Measurements from ENCODE around the gene CEBPB. TPM values are rescaled to one million over a fixed set of nuclear protein-coding genes. Genes with fewer than 3 reads are reported as not detected.

CEBPB gene
- total RNA-seq, 1 donor from 2014 or later = 118 TPM

DNA sequence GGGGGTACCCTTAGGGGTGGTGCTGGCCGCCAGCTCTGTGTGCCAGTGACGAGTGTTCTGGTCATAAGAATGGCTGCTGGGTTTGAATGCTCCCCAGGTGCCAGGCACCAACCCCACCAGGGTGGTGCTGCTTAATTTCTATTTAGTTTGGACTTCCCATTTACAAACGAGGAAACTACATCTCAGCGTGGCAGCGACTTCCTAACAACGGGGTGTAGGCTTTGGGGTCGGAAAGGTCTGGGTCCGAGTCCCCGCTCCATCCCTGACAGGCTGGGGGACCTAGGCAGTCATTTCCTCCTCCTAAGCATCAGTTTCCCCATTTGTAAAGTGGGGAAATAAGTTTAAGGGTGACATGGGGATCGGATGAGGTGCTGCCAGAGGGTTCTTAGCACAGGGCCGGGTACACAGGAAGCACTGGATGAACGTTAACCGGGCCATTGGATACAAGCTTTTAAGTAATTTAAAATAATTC lies 30.3 kb downstream of the CEBPB start:
- Histone ChIP-seq H3K36me3 (ENCODE audit: control insufficient read depth, insufficient read depth, low read length) (no peaks in the 10 kb centered on the region), H3K4me3 (ENCODE audit: low read depth, low read length) (no peak overlapping the region), H3K27me3 (ENCODE audit: control insufficient read depth, insufficient read depth, low read length) (no peaks in the 10 kb centered on the region)
- DNase-seq (ENCODE audit: low read depth) (no peak), FAIRE-seq (no peak)
- TF ChIP-seq, protein P1, sequence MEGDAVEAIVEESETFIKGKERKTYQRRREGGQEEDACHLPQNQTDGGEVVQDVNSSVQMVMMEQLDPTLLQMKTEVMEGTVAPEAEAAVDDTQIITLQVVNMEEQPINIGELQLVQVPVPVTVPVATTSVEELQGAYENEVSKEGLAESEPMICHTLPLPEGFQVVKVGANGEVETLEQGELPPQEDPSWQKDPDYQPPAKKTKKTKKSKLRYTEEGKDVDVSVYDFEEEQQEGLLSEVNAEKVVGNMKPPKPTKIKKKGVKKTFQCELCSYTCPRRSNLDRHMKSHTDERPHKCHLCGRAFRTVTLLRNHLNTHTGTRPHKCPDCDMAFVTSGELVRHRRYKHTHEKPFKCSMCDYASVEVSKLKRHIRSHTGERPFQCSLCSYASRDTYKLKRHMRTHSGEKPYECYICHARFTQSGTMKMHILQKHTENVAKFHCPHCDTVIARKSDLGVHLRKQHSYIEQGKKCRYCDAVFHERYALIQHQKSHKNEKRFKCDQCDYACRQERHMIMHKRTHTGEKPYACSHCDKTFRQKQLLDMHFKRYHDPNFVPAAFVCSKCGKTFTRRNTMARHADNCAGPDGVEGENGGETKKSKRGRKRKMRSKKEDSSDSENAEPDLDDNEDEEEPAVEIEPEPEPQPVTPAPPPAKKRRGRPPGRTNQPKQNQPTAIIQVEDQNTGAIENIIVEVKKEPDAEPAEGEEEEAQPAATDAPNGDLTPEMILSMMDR (IDR thresholded peaks at IDR 0.05; ENCODE audit: insufficient read depth, low read length, severe bottlenecking) = no peak

DNA sequence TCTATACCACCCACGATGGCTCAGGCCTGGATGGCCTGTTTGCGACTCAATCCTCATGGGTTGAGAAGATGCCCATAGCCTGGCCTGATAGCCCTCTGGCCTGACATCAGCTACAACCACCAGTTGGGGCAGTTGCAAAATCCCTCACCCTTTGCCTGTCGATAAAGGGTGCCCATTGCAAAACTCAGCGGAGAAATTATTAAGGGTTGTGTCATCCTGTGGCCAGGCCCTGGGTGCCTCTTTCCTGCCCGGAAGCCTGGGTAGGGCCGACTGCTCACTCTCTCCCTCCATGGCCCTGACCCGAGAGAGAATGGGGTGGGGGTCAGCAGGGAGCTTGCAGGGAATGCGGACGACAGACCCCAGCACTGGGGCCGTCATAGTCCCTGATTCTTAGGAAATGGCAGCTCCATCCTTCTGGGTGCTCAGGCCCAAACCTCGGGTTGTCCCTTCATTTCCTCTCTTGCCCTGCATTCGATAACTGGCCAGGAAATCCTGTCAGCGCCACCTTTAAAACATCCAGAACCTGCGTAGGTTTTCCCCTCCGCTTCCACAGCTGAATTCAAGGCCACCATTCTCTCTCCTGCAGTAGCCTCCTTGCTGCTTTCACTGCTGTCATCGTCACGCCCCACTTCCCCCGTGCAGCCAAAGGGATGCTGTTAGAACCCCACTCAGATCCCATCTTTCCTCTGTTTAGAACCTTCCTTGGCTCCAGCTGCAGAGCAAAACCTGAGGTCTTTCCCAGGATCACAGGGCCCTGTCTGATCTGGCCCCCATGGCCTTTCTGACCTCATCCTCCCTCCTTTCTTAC lies 31.1 kb downstream of the CEBPB start:
- FAIRE-seq = no peak
- TF ChIP-seq, protein P1 (IDR thresholded peaks at IDR 0.05; ENCODE audit: insufficient read depth, low read length, severe bottlenecking) = no peak
- Histone ChIP-seq H3K36me3 (ENCODE audit: control insufficient read depth, insufficient read depth, low read length) (no peaks in the 10 kb centered on the region), H3K27me3 (ENCODE audit: control insufficient read depth, insufficient read depth, low read length) (no peaks in the 10 kb centered on the region), H3K4me3 (ENCODE audit: low read depth, low read length) (no peak overlapping the region)
- peak; percentile 50 for DNase-seq (ENCODE audit: low read depth)

DNA sequence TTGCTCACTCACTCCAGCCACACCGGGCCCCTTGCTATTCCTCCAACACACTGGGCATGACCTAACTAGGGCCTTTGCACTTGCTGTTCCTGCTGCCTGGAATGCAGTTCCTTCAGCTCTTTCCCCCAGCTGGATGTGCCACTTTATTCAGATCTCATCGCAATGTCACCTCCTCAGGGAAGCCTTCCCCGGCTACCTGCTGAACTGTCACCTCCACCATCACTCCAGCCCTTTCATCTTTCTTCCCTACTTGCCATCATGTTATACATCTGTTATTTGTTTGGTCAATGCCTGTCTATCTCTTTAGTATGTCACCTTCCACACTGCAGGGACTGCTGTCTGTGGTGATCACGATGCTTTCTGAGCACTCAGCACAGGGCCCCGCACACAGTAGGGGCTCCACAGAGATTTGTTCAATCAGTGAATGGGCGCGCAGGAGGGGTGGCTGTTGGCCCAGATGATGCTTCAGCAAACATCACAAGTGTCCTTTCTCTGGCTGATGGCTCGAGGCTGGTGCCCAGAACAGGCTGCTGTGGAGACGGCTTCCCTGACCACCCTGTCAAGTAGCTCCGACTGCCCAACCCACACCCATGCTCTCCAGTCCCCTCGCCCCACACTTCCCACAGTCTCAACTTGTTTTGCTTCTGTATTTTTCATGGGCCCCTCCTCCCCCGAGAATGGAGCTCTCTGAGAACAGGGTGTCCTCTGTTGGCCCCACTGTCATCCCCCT lies 31.8 kb downstream of the CEBPB start:
- no peak overlapping the region for H3K4me3 ChIP-seq (ENCODE audit: low read depth, low read length)
- no peaks in the 10 kb centered on the region for H3K27me3 ChIP-seq (ENCODE audit: control insufficient read depth, insufficient read depth, low read length)
- FAIRE-seq = no peak
- H3K36me3 ChIP-seq (ENCODE audit: control insufficient read depth, insufficient read depth, low read length) = no peaks in the 10 kb centered on the region
- DNase-seq (ENCODE audit: low read depth) = no peak
- TF ChIP-seq, protein P1 (IDR thresholded peaks at IDR 0.05; ENCODE audit: insufficient read depth, low read length, severe bottlenecking) = no peak

DNA sequence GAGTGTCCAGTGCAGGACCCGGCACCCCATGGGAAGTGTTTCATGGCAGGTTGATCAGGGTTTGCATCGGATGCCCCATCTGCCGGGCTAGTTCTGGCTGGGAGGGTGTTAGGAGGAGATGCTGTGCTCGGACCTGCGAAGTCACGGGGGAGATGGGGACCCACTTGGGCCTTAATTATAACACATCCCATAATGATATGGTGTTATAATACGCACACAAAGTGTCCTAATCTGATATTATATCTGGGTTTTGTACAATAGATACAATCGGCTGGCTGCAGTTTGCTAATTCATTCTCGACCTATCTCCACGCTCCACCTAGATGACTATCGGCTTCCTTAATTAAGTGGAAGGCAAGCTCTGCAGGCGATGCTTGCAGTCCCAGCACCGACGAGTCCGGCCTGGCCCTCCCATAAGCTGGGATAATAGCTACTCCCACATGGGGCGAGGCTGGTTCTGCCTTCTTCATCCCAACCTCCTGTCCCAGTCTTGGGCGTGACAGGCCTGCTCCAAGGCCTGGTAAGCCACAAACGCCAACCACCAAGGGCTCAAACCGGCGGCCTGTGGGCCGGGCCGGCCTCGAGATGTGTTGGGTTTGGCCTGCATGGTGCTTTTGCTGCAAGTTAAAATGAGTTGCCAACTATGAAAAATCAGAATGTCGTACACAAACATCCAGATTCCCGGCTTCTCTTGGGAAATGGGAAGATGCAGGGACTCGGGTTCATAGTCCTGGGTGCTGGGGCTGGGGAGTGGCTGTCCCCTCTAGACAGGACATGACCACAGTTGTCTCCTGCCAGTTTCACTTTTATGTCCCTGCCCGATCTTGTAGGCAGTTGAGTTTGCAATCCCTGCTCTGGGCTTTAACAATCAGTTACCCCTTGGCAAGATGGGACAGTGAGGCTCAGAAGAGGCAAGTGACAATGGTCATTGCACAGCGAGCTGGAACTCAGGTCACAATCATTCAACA lies 32.7 kb downstream of the CEBPB start:
- H3K27me3 ChIP-seq (ENCODE audit: control insufficient read depth, insufficient read depth, low read length) = no peaks in the 10 kb centered on the region
- FAIRE-seq (no peak), DNase-seq (ENCODE audit: low read depth) (no peak)
- no peaks in the 10 kb centered on the region for H3K36me3 ChIP-seq (ENCODE audit: control insufficient read depth, insufficient read depth, low read length)
- TF ChIP-seq, protein P1 (IDR thresholded peaks at IDR 0.05; ENCODE audit: insufficient read depth, low read length, severe bottlenecking) = no peak
- no peak overlapping the region for H3K4me3 ChIP-seq (ENCODE audit: low read depth, low read length)

DNA sequence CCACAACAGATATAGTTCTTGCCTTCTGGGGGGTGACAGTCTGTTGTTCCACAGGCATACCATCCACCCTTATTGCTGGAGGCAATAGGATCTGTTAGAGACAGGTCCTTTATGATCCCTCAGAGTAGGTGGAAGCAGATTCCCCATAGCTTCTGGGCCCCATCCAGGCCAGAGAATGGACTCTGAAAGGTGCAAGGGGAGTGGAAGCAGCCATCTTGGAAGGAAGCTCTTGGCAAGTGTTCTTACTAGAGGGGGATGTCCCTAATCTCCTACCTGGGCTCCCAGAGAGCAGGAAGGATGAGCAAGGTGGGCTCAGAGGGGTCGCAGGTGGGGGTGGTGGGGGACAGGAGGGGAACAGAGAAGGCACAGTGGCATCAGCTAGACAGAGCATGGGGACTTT lies 33.4 kb downstream of the CEBPB start:
- TF ChIP-seq, protein P1 (IDR thresholded peaks at IDR 0.05; ENCODE audit: insufficient read depth, low read length, severe bottlenecking) = no peak
- no peaks in the 10 kb centered on the region for H3K36me3 ChIP-seq (ENCODE audit: control insufficient read depth, insufficient read depth, low read length)

More for the DNA sequence above, 33.4 kb downstream of the CEBPB start:
- FAIRE-seq (no peak), DNase-seq (ENCODE audit: low read depth) (no peak)
- Histone ChIP-seq H3K4me3 (ENCODE audit: low read depth, low read length) (no peak overlapping the region), H3K27me3 (ENCODE audit: control insufficient read depth, insufficient read depth, low read length) (no peaks in the 10 kb centered on the region)
